ENCODE results near the gene MTCH1.

DNA sequence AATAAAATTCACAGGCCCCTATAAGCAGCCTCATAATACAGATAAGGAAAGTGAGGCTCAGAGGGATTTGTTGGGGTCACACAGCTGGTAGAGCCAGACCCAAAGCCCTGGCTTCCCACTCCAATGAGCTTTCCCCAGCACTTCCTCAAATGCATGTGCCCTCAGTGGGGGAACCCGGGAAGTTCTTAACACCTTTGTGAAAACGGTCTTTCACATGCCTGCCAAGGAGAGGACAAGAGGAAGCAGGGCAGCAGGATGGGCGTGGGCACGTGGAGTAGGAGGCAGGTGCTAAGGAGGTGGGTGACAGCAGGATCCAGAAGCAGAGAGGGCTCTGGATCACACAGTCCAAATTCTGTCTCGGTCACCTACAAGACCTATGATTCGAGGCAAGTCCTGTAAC lies 30.9 kb downstream of the MTCH1 start:
- TF ChIP-seq, protein P1, sequence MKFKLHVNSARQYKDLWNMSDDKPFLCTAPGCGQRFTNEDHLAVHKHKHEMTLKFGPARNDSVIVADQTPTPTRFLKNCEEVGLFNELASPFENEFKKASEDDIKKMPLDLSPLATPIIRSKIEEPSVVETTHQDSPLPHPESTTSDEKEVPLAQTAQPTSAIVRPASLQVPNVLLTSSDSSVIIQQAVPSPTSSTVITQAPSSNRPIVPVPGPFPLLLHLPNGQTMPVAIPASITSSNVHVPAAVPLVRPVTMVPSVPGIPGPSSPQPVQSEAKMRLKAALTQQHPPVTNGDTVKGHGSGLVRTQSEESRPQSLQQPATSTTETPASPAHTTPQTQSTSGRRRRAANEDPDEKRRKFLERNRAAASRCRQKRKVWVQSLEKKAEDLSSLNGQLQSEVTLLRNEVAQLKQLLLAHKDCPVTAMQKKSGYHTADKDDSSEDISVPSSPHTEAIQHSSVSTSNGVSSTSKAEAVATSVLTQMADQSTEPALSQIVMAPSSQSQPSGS (CRISPR knock-in tag; IDR thresholded peaks at IDR 0.05; ENCODE audit: borderline replicate concordance, low read depth): no peak
- TF ChIP-seq CREM (CRISPR knock-in tag; IDR thresholded peaks at IDR 0.05) (no peak), CTCF (IDR thresholded peaks at IDR 0.05) (no peak), TEAD1 (CRISPR knock-in tag; IDR thresholded peaks at IDR 0.05) (no peak), NR3C1 (CRISPR knock-in tag; conservative IDR thresholded peaks at IDR 0.05; ENCODE audit: low read depth) (no peak), AFF4 (CRISPR knock-in tag; IDR thresholded peaks at IDR 0.05; ENCODE audit: borderline replicate concordance) (no peak), TEAD4 (CRISPR knock-in tag; IDR thresholded peaks at IDR 0.05) (no peak), CREB1 (CRISPR knock-in tag; IDR thresholded peaks at IDR 0.05) (no peak), MAX (CRISPR knock-in tag; IDR thresholded peaks at IDR 0.05) (no peak), SP1 (CRISPR knock-in tag; conservative IDR thresholded peaks at IDR 0.05) (no peak)
- TF ChIP-seq, protein P2, sequence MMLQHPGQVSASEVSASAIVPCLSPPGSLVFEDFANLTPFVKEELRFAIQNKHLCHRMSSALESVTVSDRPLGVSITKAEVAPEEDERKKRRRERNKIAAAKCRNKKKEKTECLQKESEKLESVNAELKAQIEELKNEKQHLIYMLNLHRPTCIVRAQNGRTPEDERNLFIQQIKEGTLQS (CRISPR knock-in tag; conservative IDR thresholded peaks at IDR 0.05): no peak
